Activated naive CD8-positive, alpha-beta T cell (primary cell): ENCODE data around the gene CSTA.

Experiments used
- H3K27ac Mint-ChIP-seq: one replicate; pipeline ENCODE4 v1.8.0; 2021; ENCODE audit warnings: mixed read lengths
- H3K27me3 Mint-ChIP-seq: one replicate; pipeline ENCODE4 v1.8.0; 2021; ENCODE audit warnings: mixed read lengths
- H3K36me3 Mint-ChIP-seq: one replicate; pipeline ENCODE4 v1.8.0; 2021; ENCODE audit warnings: mixed read lengths
- H3K4me1 Mint-ChIP-seq: one replicate; pipeline ENCODE4 v1.8.0; 2021; ENCODE audit warnings: low read depth, mixed read lengths
- H3K4me3 Mint-ChIP-seq: one replicate; pipeline ENCODE4 v1.8.0; 2021; ENCODE audit warnings: mild to moderate bottlenecking, mixed read lengths
- H3K9me3 Mint-ChIP-seq: one replicate; pipeline ENCODE4 v1.8.0; 2021; ENCODE audit warnings: low read depth, mixed read lengths

The CSTA gene, protein sequence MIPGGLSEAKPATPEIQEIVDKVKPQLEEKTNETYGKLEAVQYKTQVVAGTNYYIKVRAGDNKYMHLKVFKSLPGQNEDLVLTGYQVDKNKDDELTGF

DNA sequence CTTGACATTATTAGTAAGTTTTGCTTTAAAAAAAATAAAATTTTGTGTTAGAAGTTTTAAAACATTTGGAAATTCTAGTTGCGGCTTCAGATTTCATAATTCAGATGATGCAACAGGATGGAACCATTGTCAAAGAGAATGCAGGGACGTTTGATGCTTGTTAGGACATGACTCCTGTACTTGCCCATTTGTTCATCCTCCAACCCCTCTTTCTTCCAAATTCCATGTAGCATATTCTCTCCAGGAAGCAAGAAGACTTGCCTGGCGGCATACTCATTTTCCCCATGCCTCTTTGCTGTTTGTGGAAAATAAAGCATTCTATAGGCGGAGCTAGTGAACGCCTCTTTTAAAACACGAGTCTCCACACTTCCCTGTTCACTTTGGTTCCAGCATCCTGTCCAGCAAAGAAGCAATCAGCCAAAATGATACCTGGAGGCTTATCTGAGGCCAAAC lies at the start of gene CSTA:
TSS of gene CSTA (plus strand) at position 378 of the 453 bp plus-strand sequence. CDS start at position 423, 45 bp downstream.
- Mint-ChIP-seq H3K27ac (no peak within 1 kb of the TSS), H3K9me3 (peaks cover 5% of the 10 kb centered on the region), H3K36me3 (no peaks in the 10 kb centered on the region)

DNA sequence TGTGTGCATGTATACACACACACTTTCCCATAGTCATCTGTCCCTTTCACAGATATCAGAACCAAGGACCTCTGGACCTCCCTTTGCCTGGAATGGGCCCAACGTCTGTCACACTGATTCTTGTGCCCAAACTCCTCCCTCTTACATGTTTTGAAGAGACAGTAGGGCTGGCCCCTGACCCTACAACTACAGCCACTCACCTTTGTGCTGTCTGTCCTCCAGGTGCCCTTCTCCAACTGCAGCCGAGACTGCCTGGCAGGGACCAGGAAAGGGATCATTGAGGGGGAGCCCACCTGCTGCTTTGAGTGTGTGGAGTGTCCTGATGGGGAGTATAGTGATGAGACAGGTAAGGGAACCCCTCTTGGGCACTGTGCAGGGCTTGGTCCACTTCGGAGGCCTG lies 43.2 kb upstream of the CSTA start:
- Mint-ChIP-seq H3K9me3 (no peaks in the 10 kb centered on the region), H3K27me3 (no peaks in the 10 kb centered on the region), H3K36me3 (no peaks in the 10 kb centered on the region), H3K27ac (no peak overlapping the region), H3K4me1 (no peaks in the 10 kb centered on the region), H3K4me3 (no peak overlapping the region)

More for the DNA sequence above, at the start of gene CSTA:
- no peak within 1 kb of the TSS for H3K4me3 Mint-ChIP-seq
- H3K27me3 Mint-ChIP-seq, result no peaks in the 10 kb centered on the region
- peaks cover 20% of the 10 kb centered on the region for H3K4me1 Mint-ChIP-seq

DNA sequence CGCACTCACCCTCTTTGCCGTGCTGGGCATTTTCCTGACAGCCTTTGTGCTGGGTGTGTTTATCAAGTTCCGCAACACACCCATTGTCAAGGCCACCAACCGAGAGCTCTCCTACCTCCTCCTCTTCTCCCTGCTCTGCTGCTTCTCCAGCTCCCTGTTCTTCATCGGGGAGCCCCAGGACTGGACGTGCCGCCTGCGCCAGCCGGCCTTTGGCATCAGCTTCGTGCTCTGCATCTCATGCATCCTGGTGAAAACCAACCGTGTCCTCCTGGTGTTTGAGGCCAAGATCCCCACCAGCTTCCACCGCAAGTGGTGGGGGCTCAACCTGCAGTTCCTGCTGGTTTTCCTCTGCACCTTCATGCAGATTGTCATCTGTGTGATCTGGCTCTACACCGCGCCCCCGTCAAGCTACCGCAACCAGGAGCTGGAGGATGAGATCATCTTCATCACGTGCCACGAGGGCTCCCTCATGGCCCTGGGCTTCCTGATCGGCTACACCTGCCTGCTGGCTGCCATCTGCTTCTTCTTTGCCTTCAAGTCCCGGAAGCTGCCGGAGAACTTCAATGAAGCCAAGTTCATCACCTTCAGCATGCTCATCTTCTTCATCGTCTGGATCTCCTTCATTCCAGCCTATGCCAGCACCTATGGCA lies 41.1 kb upstream of the CSTA start:
- Mint-ChIP-seq H3K27ac (no peak overlapping the region), H3K4me1 (no peaks in the 10 kb centered on the region), H3K36me3 (no peaks in the 10 kb centered on the region), H3K4me3 (no peak overlapping the region), H3K27me3 (no peaks in the 10 kb centered on the region), H3K9me3 (no peaks in the 10 kb centered on the region)

DNA sequence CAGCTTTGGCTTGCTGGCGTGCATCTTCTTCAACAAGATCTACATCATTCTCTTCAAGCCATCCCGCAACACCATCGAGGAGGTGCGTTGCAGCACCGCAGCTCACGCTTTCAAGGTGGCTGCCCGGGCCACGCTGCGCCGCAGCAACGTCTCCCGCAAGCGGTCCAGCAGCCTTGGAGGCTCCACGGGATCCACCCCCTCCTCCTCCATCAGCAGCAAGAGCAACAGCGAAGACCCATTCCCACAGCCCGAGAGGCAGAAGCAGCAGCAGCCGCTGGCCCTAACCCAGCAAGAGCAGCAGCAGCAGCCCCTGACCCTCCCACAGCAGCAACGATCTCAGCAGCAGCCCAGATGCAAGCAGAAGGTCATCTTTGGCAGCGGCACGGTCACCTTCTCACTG lies 40.6 kb upstream of the CSTA start:
- Mint-ChIP-seq H3K4me3 (no peak overlapping the region), H3K4me1 (peaks cover 3% of the 10 kb centered on the region), H3K27me3 (no peaks in the 10 kb centered on the region)

DNA sequence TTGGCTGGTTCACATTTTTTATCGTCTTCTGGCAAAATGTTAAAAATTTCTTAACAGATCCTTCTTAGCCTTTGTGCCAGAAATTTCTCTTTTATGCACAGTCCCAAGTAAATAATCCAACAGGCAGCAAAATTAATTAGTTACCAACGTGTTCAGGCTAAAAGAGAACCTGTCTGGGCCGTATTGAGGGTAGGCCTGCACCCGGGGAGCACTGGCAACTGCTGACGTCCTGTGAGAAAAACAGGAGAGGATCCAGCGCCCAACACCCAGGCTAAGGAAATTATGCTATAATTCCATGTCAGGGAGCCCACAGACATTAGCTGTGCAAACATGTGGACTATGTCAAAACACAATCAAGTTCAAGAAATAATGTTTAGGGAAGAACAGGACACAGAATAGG lies 30.7 kb upstream of the CSTA start:
- Mint-ChIP-seq H3K4me3 (no peak overlapping the region), H3K4me1 (peaks cover 18% of the 10 kb centered on the region), H3K27me3 (no peaks in the 10 kb centered on the region), H3K27ac (no peak overlapping the region), H3K36me3 (no peaks in the 10 kb centered on the region), H3K9me3 (no peaks in the 10 kb centered on the region)

More for the DNA sequence above, 40.6 kb upstream of the CSTA start:
- no peaks in the 10 kb centered on the region for H3K9me3 Mint-ChIP-seq
- H3K36me3 Mint-ChIP-seq, result no peaks in the 10 kb centered on the region
- no peak overlapping the region for H3K27ac Mint-ChIP-seq

DNA sequence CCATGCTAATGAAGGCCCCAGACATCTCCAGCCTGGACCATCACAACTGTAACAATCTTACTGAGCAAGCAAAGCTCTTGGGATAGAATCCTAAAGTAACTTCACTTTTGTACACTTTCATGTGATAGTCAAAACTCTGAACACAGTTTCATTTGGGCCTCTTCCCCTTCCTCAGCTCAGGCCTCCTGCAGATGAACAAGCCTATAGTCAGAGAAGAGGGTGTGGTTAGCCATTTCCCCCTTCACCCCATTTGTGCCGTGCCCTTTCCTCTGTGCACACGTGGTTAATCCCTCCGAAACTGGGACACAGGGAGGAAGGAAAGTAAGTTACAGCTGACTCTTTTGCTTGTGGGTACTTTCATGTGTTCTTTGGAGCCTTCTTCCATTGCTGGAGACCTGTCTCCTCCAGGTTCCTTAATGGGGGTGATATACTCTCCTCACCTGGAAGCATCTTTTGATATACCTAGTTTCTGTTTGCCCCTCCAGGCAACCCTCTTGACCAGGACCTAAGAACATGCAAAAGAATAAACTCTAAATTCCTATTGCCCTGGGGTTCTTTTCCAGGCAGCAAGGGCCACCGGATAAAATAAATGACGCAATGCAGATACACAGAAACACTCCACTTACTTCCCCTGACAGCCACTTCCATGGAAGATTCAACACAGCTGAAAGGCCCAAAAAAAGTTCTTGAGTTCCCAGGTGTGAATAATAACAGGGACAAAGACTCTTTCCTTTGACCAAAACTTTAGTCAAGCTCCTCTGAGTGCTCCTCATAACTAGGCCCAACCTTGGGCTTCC lies 29.6 kb upstream of the CSTA start:
- no peak overlapping the region for H3K4me3 Mint-ChIP-seq
- H3K9me3 Mint-ChIP-seq, result no peaks in the 10 kb centered on the region
- H3K27me3 Mint-ChIP-seq, result no peaks in the 10 kb centered on the region
- no peak overlapping the region for H3K27ac Mint-ChIP-seq
- H3K36me3 Mint-ChIP-seq, result no peaks in the 10 kb centered on the region
- H3K4me1 Mint-ChIP-seq, result peaks cover 15% of the 10 kb centered on the region

DNA sequence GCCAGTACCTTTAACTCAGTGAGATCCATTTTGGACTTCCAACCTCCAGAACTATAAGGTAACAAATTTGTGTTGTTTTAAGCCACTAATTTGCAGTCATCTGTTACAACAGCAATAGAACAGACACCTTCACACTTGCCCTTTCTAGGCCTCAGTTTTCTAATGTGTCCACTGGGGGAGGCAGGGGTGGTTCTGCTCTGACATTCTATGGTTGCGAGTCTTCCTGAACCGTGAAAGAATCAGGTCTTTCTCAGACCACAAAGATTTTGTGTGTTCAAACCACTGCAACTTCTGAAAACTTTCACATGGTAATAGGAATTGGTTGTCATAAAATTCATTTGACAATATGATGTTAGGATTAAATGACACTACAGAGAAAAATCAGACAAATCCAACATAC lies 26.8 kb upstream of the CSTA start:
- Mint-ChIP-seq H3K27ac (no peak overlapping the region), H3K27me3 (no peaks in the 10 kb centered on the region), H3K9me3 (no peaks in the 10 kb centered on the region), H3K4me3 (no peak overlapping the region), H3K36me3 (no peaks in the 10 kb centered on the region), H3K4me1 (peaks cover 16% of the 10 kb centered on the region)

DNA sequence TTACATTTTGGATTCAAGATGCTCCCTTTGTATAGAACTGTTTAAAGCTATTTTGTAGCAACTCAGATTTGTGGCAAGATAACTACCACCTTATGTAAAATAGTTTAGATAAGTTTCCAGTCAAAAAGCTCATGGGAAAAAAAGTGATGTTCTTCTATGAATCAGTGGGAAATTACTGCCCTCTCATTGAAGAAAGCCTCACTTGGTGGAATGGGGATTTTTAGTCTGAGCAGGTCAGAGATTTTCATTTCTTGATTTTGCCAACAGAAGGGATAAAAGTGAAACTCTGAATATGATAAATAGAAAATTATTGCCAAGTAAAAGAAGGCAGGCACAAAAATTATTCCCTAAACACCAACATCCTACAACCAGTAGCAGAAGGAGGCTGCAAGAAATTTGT lies 25.8 kb upstream of the CSTA start:
- H3K4me1 Mint-ChIP-seq, result peaks cover 16% of the 10 kb centered on the region
- H3K9me3 Mint-ChIP-seq, result no peaks in the 10 kb centered on the region
- no peak overlapping the region for H3K27ac Mint-ChIP-seq
- H3K27me3 Mint-ChIP-seq, result no peaks in the 10 kb centered on the region
- no peaks in the 10 kb centered on the region for H3K36me3 Mint-ChIP-seq
- no peak overlapping the region for H3K4me3 Mint-ChIP-seq

DNA sequence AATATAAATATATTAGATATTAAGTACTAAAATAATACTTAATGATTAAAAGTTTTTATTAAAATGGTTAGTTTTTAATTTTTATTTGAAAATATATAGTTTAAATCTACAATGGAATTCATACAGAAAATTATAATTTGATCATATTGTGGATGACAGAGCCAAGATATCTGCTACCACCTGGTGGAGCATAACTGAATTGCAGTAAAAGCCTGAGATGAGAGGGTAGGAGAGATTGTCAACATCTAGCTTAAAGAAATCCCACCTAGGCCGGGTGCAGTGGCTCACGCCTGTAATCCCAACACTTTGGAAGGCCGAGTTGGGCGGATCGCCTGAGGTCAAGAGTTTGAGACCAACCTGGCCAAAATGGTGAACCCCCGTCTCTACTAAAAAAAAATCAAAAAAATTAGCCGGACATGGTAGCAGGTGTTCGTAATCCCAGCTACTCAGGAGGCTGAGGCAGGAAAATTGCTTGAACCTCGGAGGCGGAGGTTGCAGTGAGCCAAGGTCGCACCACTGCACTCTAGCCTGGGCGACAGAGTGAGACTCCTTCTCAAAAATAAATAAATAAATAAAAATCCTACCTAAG lies 25.1 kb upstream of the CSTA start:
- Mint-ChIP-seq H3K27me3 (no peaks in the 10 kb centered on the region), H3K36me3 (no peaks in the 10 kb centered on the region), H3K4me1 (peaks cover 16% of the 10 kb centered on the region), H3K27ac (no peak overlapping the region), H3K4me3 (no peak overlapping the region), H3K9me3 (no peaks in the 10 kb centered on the region)

DNA sequence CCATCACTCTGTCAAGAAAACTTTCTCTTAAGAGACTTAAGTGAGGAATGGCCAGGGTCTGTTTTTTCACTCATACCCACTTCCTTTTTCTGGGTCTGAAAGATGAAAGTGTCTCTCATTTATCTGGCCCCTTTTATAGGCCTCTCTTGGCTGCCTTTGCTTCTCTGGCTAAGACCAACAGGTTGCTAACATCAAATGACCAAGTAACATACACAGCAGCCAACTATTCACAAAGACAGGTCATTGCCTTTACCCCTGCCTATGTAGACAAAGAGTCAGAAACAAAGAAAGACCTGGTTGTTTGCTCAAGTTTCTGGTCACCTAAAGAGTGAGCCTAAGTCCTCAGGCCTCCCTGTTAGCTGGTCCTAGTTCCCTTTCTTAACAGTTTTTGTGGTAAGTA lies 24.0 kb upstream of the CSTA start:
- Mint-ChIP-seq H3K36me3 (no peaks in the 10 kb centered on the region), H3K4me1 (peaks cover 16% of the 10 kb centered on the region), H3K9me3 (no peaks in the 10 kb centered on the region), H3K27ac (no peak overlapping the region), H3K27me3 (no peaks in the 10 kb centered on the region), H3K4me3 (no peak overlapping the region)

DNA sequence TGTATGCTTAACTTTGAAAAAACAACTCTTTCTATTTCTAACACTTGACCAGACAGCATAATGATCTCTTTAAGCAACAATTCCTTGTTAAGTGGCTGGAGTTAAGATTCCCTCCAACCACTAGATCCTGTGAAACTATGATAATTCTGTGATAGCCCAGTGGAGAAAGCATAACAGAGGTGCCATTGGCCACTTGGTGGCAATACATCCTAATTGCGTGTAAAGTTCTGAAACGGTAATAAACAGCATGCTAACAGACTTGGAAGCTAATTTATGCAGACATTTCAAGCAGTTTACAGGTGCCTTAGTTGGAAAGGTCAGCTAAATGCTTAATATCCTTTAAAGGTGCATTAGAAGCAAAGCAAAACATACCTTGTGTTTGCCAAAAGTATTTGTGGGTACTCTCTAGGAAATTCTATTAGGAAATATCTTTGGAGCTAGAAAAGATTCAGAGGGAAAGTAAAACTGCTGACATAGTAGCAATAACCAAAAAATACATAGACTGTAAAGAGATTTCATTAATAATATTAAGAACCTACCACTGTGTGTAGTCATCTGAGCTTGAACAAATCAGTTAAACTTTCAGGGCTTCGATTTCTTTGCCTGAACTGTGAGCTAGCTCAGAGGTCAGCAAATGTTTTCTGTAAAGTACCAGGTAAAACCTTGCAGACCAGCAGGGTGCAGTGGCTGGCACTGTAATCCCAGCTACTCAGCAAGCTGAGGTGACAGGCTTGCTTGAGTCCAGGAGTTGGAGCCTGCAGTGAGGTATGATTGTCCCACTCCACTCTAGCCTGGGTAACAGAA lies 19.0 kb upstream of the CSTA start:
- Mint-ChIP-seq H3K36me3 (no peaks in the 10 kb centered on the region), H3K4me3 (no peak overlapping the region), H3K27me3 (no peaks in the 10 kb centered on the region), H3K27ac (no peak overlapping the region), H3K9me3 (no peaks in the 10 kb centered on the region), H3K4me1 (no peaks in the 10 kb centered on the region)

DNA sequence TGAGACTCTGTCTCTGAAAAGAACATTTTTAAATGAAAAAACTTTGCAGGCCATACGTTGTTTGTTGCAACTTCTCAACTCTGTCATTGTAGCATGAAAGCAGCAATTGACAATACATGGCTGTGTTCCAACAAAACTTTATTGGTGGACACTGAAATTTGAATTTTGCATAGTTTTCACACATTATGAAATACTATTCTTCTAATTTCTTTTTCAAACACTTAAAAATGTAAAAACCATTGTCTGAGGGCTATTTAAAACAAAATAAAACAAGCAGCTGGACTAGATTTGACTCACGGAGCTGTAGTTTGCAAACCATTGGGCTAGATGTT lies 18.5 kb upstream of the CSTA start:
- no peaks in the 10 kb centered on the region for H3K4me1 Mint-ChIP-seq
- H3K27ac Mint-ChIP-seq, result no peak overlapping the region

DNA sequence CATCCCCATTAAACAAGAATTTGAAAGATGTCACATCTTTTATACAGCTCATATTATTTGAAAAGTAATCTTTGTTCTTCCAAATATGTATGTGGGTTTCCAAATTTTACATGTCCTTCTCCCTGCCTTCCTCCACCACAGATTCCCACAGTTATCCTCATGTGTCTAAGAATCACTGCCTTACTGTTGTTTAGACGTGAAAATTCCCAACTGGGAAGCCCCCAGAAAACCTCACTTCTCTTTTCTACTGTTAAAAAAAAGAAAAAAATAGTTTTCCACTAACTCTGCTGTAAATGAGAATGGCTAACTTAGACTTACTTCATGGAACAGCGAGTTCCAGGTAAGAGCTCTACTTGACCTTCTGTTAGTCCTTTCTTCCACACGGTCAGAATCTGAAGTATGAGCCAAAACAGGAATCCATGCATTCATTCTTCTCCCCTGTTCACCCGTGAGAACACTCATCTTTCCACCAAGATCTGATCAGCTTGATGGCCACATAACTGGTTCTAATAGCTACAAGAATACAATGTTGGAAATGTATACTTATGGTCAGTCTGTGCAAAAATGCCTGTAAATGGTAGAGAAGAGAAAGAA lies 17.9 kb upstream of the CSTA start:
- Mint-ChIP-seq H3K27me3 (no peaks in the 10 kb centered on the region), H3K27ac (no peak overlapping the region), H3K36me3 (no peaks in the 10 kb centered on the region), H3K4me3 (no peak overlapping the region), H3K4me1 (no peaks in the 10 kb centered on the region), H3K9me3 (no peaks in the 10 kb centered on the region)

More for the DNA sequence above, 18.5 kb upstream of the CSTA start:
- no peaks in the 10 kb centered on the region for H3K9me3 Mint-ChIP-seq
- no peaks in the 10 kb centered on the region for H3K36me3 Mint-ChIP-seq
- no peak overlapping the region for H3K4me3 Mint-ChIP-seq
- no peaks in the 10 kb centered on the region for H3K27me3 Mint-ChIP-seq

DNA sequence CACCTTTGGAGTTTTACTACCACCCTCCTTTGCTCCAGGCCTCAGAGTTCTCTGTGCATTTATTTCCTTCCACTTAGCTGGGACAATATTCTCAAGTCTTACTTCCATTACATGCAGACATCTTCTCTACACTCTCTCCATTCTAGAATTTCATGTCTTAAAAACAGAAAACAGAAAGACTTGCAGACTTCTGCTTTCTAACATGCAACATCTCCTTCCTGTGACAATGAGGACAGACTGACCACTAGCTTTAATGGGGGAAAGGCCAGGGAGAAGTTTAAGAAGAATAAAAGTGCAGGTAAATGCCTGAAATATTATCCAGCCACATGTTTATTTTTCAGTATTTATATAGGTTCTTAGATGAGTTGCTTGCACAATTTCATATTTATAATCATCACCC lies 17.1 kb upstream of the CSTA start:
- Mint-ChIP-seq H3K27ac (no peak overlapping the region), H3K36me3 (no peaks in the 10 kb centered on the region), H3K9me3 (no peaks in the 10 kb centered on the region), H3K4me1 (peaks cover 4% of the 10 kb centered on the region), H3K27me3 (no peaks in the 10 kb centered on the region), H3K4me3 (no peak overlapping the region)
